H1 (cell line): Measurements from ENCODE around the gene STEAP1. TPM values are rescaled to one million over a fixed set of nuclear protein-coding genes. Genes with fewer than 3 reads are reported as not detected.

Experiments
- CTCF ChIA-PET: fragments of 300-600 bp; sonication (Branson Sonifier 250); formaldehyde crosslinking; loops from one replicate; lab custom pipeline; 2021; ENCODE audit not compliant: partially characterized antibody; lab: Charles Lee
- POLR2A ChIA-PET: fragments of 300-600 bp; sonication (Branson Sonifier 250); formaldehyde crosslinking; loops from one replicate; lab custom pipeline; 2021; ENCODE audit warnings: inconsistent platforms; ENCODE audit not compliant: partially characterized antibody; lab: Charles Lee
- DNase-seq, 2 experiments: peaks; one replicate each; pipeline versions ENCODE4 v3.0.0 to v3.0.0-alpha.2; 2010 to 2022; ENCODE audit warnings: low spot score in 2 of 2, low read depth in 1 of 2, mixed read lengths in 1 of 2
- FAIRE-seq: peaks from 2 replicates; lab custom pipeline; 2011; peaks lifted over from hg19 to GRCh38; lab: Jason Lieb, UNC
- H2AFZ ChIP-seq: 2 replicates; pipeline ENCODE4 v1.8.1; 2012; ENCODE audit warnings: low read length, inconsistent platforms
- H2AK5ac ChIP-seq: 2 replicates; pipeline ENCODE4 v1.6.1; 2013; ENCODE audit warnings: low read depth, low read length
- H2BK120ac ChIP-seq: replicated peaks from 2 replicates; pipeline ENCODE3; 2013; ENCODE audit warnings: low read depth, low read length, inconsistent platforms
- H2BK12ac ChIP-seq: 2 replicates; pipeline ENCODE4 v1.6.1; 2013; ENCODE audit warnings: low read depth, low read length
- H2BK15ac ChIP-seq: 2 replicates; pipeline ENCODE4 v1.6.1; 2013; ENCODE audit warnings: low read length
- H2BK20ac ChIP-seq: 2 replicates; pipeline ENCODE4 v1.6.1; 2013; ENCODE audit warnings: low read length
- H2BK5ac ChIP-seq: 2 replicates; pipeline ENCODE4 v1.6.1; 2013; ENCODE audit warnings: low read depth, low read length
- H3K14ac ChIP-seq: 2 replicates; pipeline ENCODE4 v1.6.1; 2013; ENCODE audit warnings: inconsistent platforms; ENCODE audit not compliant: insufficient read length
- H3K18ac ChIP-seq: 2 replicates; pipeline ENCODE4 v1.6.1; 2013; ENCODE audit warnings: low read length; ENCODE audit errors: extremely low read depth
- H3K23ac ChIP-seq: 2 replicates; pipeline ENCODE4 v1.6.1; 2013; ENCODE audit warnings: inconsistent platforms; ENCODE audit not compliant: insufficient read length
- H3K23me2 ChIP-seq: 2 replicates; pipeline ENCODE4 v1.6.1; 2013; ENCODE audit warnings: low read depth, low read length
- H3K27ac ChIP-seq: 2 replicates; pipeline ENCODE4 v1.6.1; 2011; ENCODE audit warnings: low read depth, low read length, inconsistent platforms
- H3K27me3 ChIP-seq, 4 experiments: replicated peaks in 1 of 4; 1 replicate in 1 of 4; 2 replicates in 3 of 4; pipeline versions ENCODE4 v1.6.1 to v1.8.1; 2011 to 2013; ENCODE audit warnings: low read length in 3 of 4, mild to moderate bottlenecking in 3 of 4, inconsistent platforms in 2 of 4, mixed read lengths in 2 of 4, moderate library complexity in 1 of 4; ENCODE audit not compliant: control insufficient read depth in 3 of 4, insufficient read depth in 3 of 4; ENCODE audit errors: extremely low read depth in 1 of 4
- H3K36me3 ChIP-seq, 4 experiments: 2 replicates each; pipeline versions ENCODE4 v1.6.1 to v1.8.1; 2011 to 2013; ENCODE audit warnings: mild to moderate bottlenecking in 4 of 4, low read length in 3 of 4, moderate library complexity in 2 of 4, control low read depth in 1 of 4, inconsistent platforms in 1 of 4; ENCODE audit not compliant: insufficient read depth in 4 of 4, control insufficient read depth in 2 of 4
- H3K4ac ChIP-seq: replicated peaks from 2 replicates; pipeline ENCODE3; 2013; ENCODE audit warnings: low read length, low read depth, mixed read lengths, inconsistent platforms; ENCODE audit not compliant: insufficient read length
- H3K4me1 ChIP-seq, 4 experiments: replicated peaks in 1 of 4; 1 replicate in 1 of 4; 2 replicates in 3 of 4; pipeline versions ENCODE4 v1.6.1 to v1.8.1; 2011 to 2013; ENCODE audit warnings: low read length in 3 of 4, inconsistent platforms in 2 of 4, mixed read lengths in 1 of 4; ENCODE audit not compliant: insufficient read depth in 4 of 4, control insufficient read depth in 3 of 4
- H3K4me2 ChIP-seq, 2 experiments: 2 replicates each; pipeline versions ENCODE4 v1.6.1 to v1.8.1; 2011 to 2013; ENCODE audit warnings: low read depth in 2 of 2, low read length in 2 of 2, control low read depth in 1 of 2, inconsistent platforms in 1 of 2, mild to moderate bottlenecking in 1 of 2; ENCODE audit not compliant: insufficient read depth in 1 of 2
- H3K4me3 ChIP-seq, 4 experiments: fragments of 200-600, 300-600 bp in 1 of 4; sonication (generic), shearing (Covaris generic), sonication (Bioruptor Twin) in 1 of 4; 2 replicates each; pipeline versions ENCODE4 v1.5.1 to v1.8.1; 2011 to 2016; ENCODE audit warnings: low read length in 4 of 4, low read depth in 3 of 4, control low read depth in 2 of 4, inconsistent platforms in 2 of 4, mild to moderate bottlenecking in 2 of 4, mixed read lengths in 1 of 4, moderate library complexity in 1 of 4; ENCODE audit not compliant: insufficient read depth in 2 of 4; ENCODE audit errors: extremely low read depth in 1 of 4
- H3K56ac ChIP-seq: replicated peaks from 2 replicates; pipeline ENCODE3; 2013; ENCODE audit warnings: low read depth, mild to moderate bottlenecking, mixed read lengths, low read length, inconsistent platforms; ENCODE audit not compliant: insufficient read length
- H3K79me1 ChIP-seq: 2 replicates; pipeline ENCODE4 v1.6.1; 2013; ENCODE audit warnings: low read depth, low read length, control low read depth
- H3K79me2 ChIP-seq, 2 experiments: 2 replicates each; pipeline versions ENCODE4 v1.6.1 to v1.8.1; 2012 to 2013; ENCODE audit warnings: low read length in 2 of 2, mild to moderate bottlenecking in 2 of 2, inconsistent platforms in 1 of 2; ENCODE audit not compliant: insufficient read depth in 2 of 2, control insufficient read depth in 1 of 2
- H3K9ac ChIP-seq, 4 experiments: replicated peaks in 1 of 4; 1 replicate in 1 of 4; 2 replicates in 3 of 4; pipeline versions ENCODE4 v1.6.1 to v1.8.1; 2011 to 2013; ENCODE audit warnings: low read depth in 3 of 4, low read length in 3 of 4, control low read depth in 2 of 4, mild to moderate bottlenecking in 2 of 4, moderate library complexity in 2 of 4, inconsistent platforms in 1 of 4; ENCODE audit errors: extremely low read depth in 1 of 4
- H3K9me3 ChIP-seq, 2 experiments: 2 replicates each; pipeline versions ENCODE4 v1.6.1 to v1.8.1; 2012 to 2013; ENCODE audit warnings: mild to moderate bottlenecking in 2 of 2, moderate library complexity in 2 of 2, control low read depth in 1 of 2, inconsistent platforms in 1 of 2, low read depth in 1 of 2, low read length in 1 of 2, mixed read lengths in 1 of 2; ENCODE audit not compliant: insufficient read depth in 2 of 2
- H4K20me1 ChIP-seq, 2 experiments: replicated peaks in 1 of 2; 2 replicates each; pipeline versions ENCODE3 to v1.8.1; 2011 to 2013; ENCODE audit warnings: inconsistent platforms in 2 of 2, low read length in 2 of 2, mild to moderate bottlenecking in 1 of 2; ENCODE audit not compliant: insufficient read depth in 2 of 2, control insufficient read depth in 1 of 2
- H4K5ac ChIP-seq: 2 replicates; pipeline ENCODE4 v1.6.1; 2013; ENCODE audit warnings: low read length, low read depth, mixed read lengths, inconsistent platforms; ENCODE audit not compliant: insufficient read length
- H4K8ac ChIP-seq: 2 replicates; pipeline ENCODE4 v1.8.0; 2013; ENCODE audit warnings: mild to moderate bottlenecking, moderate library complexity, low read length, inconsistent platforms; ENCODE audit not compliant: insufficient read depth; ENCODE audit errors: extremely low read depth
- H4K91ac ChIP-seq: replicated peaks from 2 replicates; pipeline ENCODE3; 2013; ENCODE audit warnings: low read length, mixed read lengths, inconsistent platforms; ENCODE audit not compliant: insufficient read length
- ASH2L ChIP-seq: fragments of 200-600, 300-600 bp; sonication (generic); IDR thresholded peaks from one replicate; pipeline ENCODE4 v1.7.1; 2017; ENCODE audit warnings: low read length
- EZH2 ChIP-seq: fragments of 200-600 bp; sonication (generic); IDR thresholded peaks from 2 replicates; pipeline ENCODE4 v1.7.1; 2012; ENCODE audit warnings: low read depth, mild to moderate bottlenecking, moderate library complexity, low read length, inconsistent platforms; ENCODE audit not compliant: severe bottlenecking
- HDAC6 ChIP-seq: IDR thresholded peaks from one replicate; pipeline ENCODE4 v1.7.1; 2012; ENCODE audit warnings: low read depth, mild to moderate bottlenecking, inconsistent platforms, low read length, moderate library complexity
- KDM4A ChIP-seq: IDR thresholded peaks from one replicate; pipeline ENCODE4 v1.7.1; 2012; ENCODE audit warnings: low read depth, mild to moderate bottlenecking, moderate library complexity, low read length, inconsistent platforms; ENCODE audit not compliant: severe bottlenecking
- NANOG ChIP-seq: IDR thresholded peaks from 2 replicates; pipeline ENCODE4 v1.6.1; 2011; ENCODE audit warnings: low read length, low read depth, mild to moderate bottlenecking, inconsistent platforms; ENCODE audit not compliant: insufficient read depth, poor library complexity, severe bottlenecking
- RBBP5 ChIP-seq: IDR thresholded peaks from 2 replicates; pipeline ENCODE4 v1.7.1; 2012; ENCODE audit warnings: low read depth, mild to moderate bottlenecking, inconsistent platforms, low read length, moderate library complexity, borderline replicate concordance
- RNF2 ChIP-seq: fragments of 200-900, 300-1000 bp; sonication (generic); IDR thresholded peaks from 2 replicates; pipeline ENCODE4 v1.7.1; 2016; ENCODE audit warnings: borderline replicate concordance, low read depth, mild to moderate bottlenecking, antibody characterized with exemption, low read length; ENCODE audit not compliant: poor library complexity, severe bottlenecking; ENCODE audit errors: missing control alignments
- SP2 ChIP-seq: IDR thresholded peaks from 2 replicates; pipeline ENCODE4 v1.6.1; 2012; ENCODE audit warnings: mild to moderate bottlenecking, low read length, inconsistent platforms
- TBP ChIP-seq: IDR thresholded peaks from 2 replicates; pipeline ENCODE4 v1.6.1; 2011; ENCODE audit warnings: low read depth, low read length, improper control_type of control experiment
- YY1 ChIP-seq: IDR thresholded peaks from 2 replicates; pipeline ENCODE4 v1.6.1; 2011; ENCODE audit warnings: low read depth, mild to moderate bottlenecking, low read length
- WGBS, 2 experiments: shearing (Covaris generic) in 1 of 2; methylation state at CpG; one replicate each; pipeline versions ENCODE4 v1.1.6 to v1.1.7; 2013 to 2015; ENCODE audit warnings: low lambda C conversion rate in 2 of 2, mixed read lengths in 2 of 2, inconsistent platforms in 1 of 2, low coverage in 1 of 2, missing lambda C conversion rate in 1 of 2; ENCODE audit not compliant: insufficient replicate concordance in 2 of 2, insufficient coverage in 1 of 2, insufficient read length in 1 of 2; ENCODE audit errors: extremely low coverage in 1 of 2, missing lambda C conversion rate in 1 of 2; 5-methylcytosine and 5-hydroxymethylcytosine counted together
- polyA plus RNA-seq, 7 experiments: library from polyadenylated mRNA; depleted of rRNA in 3 of 7; stranded (reverse) in 5 of 7; unstranded in 2 of 7; fragments of >200 nt in 5 of 7; fragments of 200-250 nt in 2 of 7; gene quantifications; 1 replicate in 5 of 7; 2 replicates in 1 of 7; 4 replicates in 1 of 7; pipeline versions ENCODE4 v1.2.1 to v1.2.3, GENCODE V29; 2011 to 2013; ENCODE audit warnings: missing spikeins in 2 of 7, mixed read lengths in 2 of 7
- total RNA-seq: library from RNA; stranded (reverse); fragmentation: NEBNext Ultra II Directional; extraction: Animal tissue kit (Norgen Biotek cat#: 25700); gene quantifications from 2 replicates; pipeline ENCODE4 v1.2.1, GENCODE V29; 2021
- TF ChIP-seq, protein P1 (sequence below): IDR thresholded peaks from 2 replicates; pipeline ENCODE4 v1.6.1; 2012; ENCODE audit warnings: inconsistent platforms

Gene STEAP1
- total and polyA plus RNA-seq, 2 of the 8 experiments (the other 6 are each of a cell fraction or from before 2014, with no cell fraction given): 9.2 to 9.5 TPM

DNA sequence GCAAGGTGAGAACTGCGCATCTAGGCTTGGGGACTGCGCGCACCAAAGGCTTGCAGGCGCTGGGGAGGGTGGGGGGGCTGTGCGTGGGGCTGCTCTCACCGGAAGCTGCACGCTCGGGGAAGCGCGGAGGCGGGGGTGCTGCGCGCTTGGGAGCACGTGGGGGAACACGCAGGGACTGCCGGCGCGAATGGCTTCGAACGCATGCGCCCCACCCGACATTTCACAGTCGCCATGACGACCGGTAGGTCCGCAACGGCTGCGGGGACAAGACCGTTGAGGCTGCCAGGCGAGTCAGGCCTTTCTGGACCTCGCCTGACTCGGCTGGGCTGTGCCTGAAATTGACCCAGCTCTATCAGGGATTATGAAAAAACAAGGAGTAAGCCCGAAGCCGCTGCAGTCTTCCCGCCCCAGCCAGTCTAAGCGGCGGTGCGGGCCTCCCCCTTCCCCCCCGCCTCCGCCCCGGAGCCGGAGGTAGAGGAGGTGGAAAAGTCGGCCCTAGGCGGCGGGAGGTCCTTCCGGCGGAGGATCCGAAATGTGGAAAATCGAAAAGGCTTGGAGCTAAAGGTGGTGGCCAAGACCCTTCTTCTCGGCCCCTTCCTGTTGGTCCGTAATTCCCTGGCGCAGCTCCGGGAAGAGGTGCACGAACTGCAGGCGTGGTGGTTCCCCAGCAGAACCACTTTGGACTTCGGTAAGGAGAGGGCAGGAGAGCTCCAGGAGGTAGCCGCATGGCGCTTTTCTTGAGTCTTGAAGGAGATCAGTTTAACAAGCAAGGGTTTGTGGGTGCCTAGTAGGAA, 34.9 kb upstream of the STEAP1 start:
- no peaks in the 10 kb centered on the region for H3K79me2 ChIP-seq
- H2AFZ ChIP-seq: peak overlapping the region; percentile 98
- TF ChIP-seq TBP (no peak), SP2 (no peak), EZH2 (no peak), HDAC6 (no peak), KDM4A (peak; percentile 62), RNF2 (no peak), NANOG (no peak), RBBP5 (0 out of 2 replicates have a peak, but pooled peaks have one; percentile 36), ASH2L (peak; percentile 30), YY1 (peak; percentile 5; the same call in 1 of the 2 replicates)
- TF ChIP-seq, protein P1, sequence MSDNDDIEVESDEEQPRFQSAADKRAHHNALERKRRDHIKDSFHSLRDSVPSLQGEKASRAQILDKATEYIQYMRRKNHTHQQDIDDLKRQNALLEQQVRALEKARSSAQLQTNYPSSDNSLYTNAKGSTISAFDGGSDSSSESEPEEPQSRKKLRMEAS: peak; percentile 94

More for the DNA sequence above, 34.9 kb upstream of the STEAP1 start:
- Histone ChIP-seq H4K5ac (peak overlapping the region; percentile 52), H3K4ac (no peak overlapping the region), H3K9ac (peak overlapping the region in 1 of 4 experiments; percentile 15; a peak in 2 of 7 replicates), H3K27ac (no peak overlapping the region), H3K23ac (no peak overlapping the region), H3K56ac (no peak overlapping the region), H2BK12ac (no peak overlapping the region), H2BK15ac (no peak overlapping the region), H3K9me3 (no peaks in the 10 kb centered on the region), H3K4me3 (peak overlapping the region; percentile 48 to 67 (median 60)), H3K27me3 (peaks cover 0 to 20% (median 7%) of the 10 kb centered on the region in 4 experiments; a peak in 5 of 7 replicates), H4K20me1 (no peaks in the 10 kb centered on the region), H3K18ac (no peak overlapping the region; the same call in 1 of the 2 replicates), H2BK120ac (no peak overlapping the region), H3K14ac (no peak overlapping the region), H3K4me1 (peaks cover 0 to 5% (median 1%) of the 10 kb centered on the region in 4 experiments; a peak in 1 of 7 replicates), H2AK5ac (no peak overlapping the region), H4K8ac (peak overlapping the region; percentile 51; the same call in 1 of the 2 replicates), H3K79me1 (no peaks in the 10 kb centered on the region), H3K23me2 (peaks cover 13% of the 10 kb centered on the region; the same call in 1 of the 2 replicates), H4K91ac (no peak overlapping the region), H2BK5ac (no peak overlapping the region), H3K4me2 (peak overlapping the region; percentile 89 to 95), H3K36me3 (no peaks in the 10 kb centered on the region), H2BK20ac (no peak overlapping the region)
- FAIRE-seq (no peak), DNase-seq (peak in 1 of 2 experiments; percentile 73)
- CTCF ChIA-PET: interaction anchor here (0.6 to 1.8 kb wide), 4 partner anchors 121 to 495 kb away, joined by 3 to 5 read pairs (median 3); no protein-coding TSS in a partner anchor
- 1% methylated on average over 23 of the region's 58 CpGs; no CpG with 5 or more reads in 1 of the 2 experiments for whole genome bisulfite sequencing, 2 experiments
- POLR2A ChIA-PET: no interaction called here
